ENCODE data around the gene SRGAP2B. TPM values are rescaled to one million over a fixed set of nuclear protein-coding genes. Genes with fewer than 3 reads are reported as not detected.
"Not testable (repeated sequence)": the region's sequence is repeated elsewhere in the genome, so short reads cannot be mapped to it uniquely, and the experiment has no call there.

The SRGAP2B gene
- total RNA-seq, 1 donor from 2014 or later, result 11.3 TPM

- ATAC-seq; intact Hi-C loops (cut with DNase I); DNase-seq (ENCODE audit: missing footprints): not testable (repeated sequence)
Measured at GRCh38 chr1:144981157-144981556, 114.0 kb downstream of the SRGAP2B start.

- DNase-seq (ENCODE audit: missing footprints); intact Hi-C loops (cut with DNase I); ATAC-seq: not testable (repeated sequence)
Measured at GRCh38 chr1:144979960-144980595, 115.0 kb downstream of the SRGAP2B start.

GRCh38 chr1:144977856-144978255, 117.3 kb downstream of the SRGAP2B start:
- DNase-seq (ENCODE audit: missing footprints); intact Hi-C loops (cut with DNase I); ATAC-seq: not testable (repeated sequence)

GRCh38 chr1:144971936-144972335, 123.2 kb downstream of the SRGAP2B start:
- ATAC-seq; DNase-seq (ENCODE audit: missing footprints); intact Hi-C loops (cut with DNase I): not testable (repeated sequence)

- ATAC-seq; DNase-seq (ENCODE audit: missing footprints); intact Hi-C loops (cut with DNase I): not testable (repeated sequence)
Measured at GRCh38 chr1:144966488-144966887, 128.6 kb downstream of the SRGAP2B start.

GRCh38 chr1:144964765-144965164, 130.4 kb downstream of the SRGAP2B start:
- DNase-seq (ENCODE audit: missing footprints); intact Hi-C loops (cut with DNase I); ATAC-seq: not testable (repeated sequence)

- DNase-seq (ENCODE audit: missing footprints); intact Hi-C loops (cut with DNase I); ATAC-seq: not testable (repeated sequence)
Measured at GRCh38 chr1:144964186-144964585, 130.9 kb downstream of the SRGAP2B start.

GRCh38 chr1:144963571-144963970, 131.6 kb downstream of the SRGAP2B start:
- ATAC-seq; intact Hi-C loops (cut with DNase I); DNase-seq (ENCODE audit: missing footprints): not testable (repeated sequence)

GRCh38 chr1:144961604-144962583, 133.2 kb downstream of the SRGAP2B start:
- intact Hi-C loops (cut with DNase I); DNase-seq (ENCODE audit: missing footprints): not testable (repeated sequence)
- ATAC-seq, result peak; percentile 75

- DNase-seq (ENCODE audit: missing footprints); ATAC-seq; intact Hi-C loops (cut with DNase I): not testable (repeated sequence)
Measured at GRCh38 chr1:144960929-144961488, 134.1 kb downstream of the SRGAP2B start.

- intact Hi-C loops (cut with DNase I); DNase-seq (ENCODE audit: missing footprints); ATAC-seq: not testable (repeated sequence)
Measured at GRCh38 chr1:144948390-144948789, 146.7 kb downstream of the SRGAP2B start.

GRCh38 chr1:144947495-144947894, 147.6 kb downstream of the SRGAP2B start:
- intact Hi-C loops (cut with DNase I); ATAC-seq; DNase-seq (ENCODE audit: missing footprints): not testable (repeated sequence)

GRCh38 chr1:144946525-144947480, 148.3 kb downstream of the SRGAP2B start:
- intact Hi-C loops (cut with DNase I); DNase-seq (ENCODE audit: missing footprints); ATAC-seq: not testable (repeated sequence)

- ATAC-seq; intact Hi-C loops (cut with DNase I); DNase-seq (ENCODE audit: missing footprints): not testable (repeated sequence)
Measured at GRCh38 chr1:144941710-144942109, 153.4 kb downstream of the SRGAP2B start.

GRCh38 chr1:144940054-144940453, 155.1 kb downstream of the SRGAP2B start:
- ATAC-seq; intact Hi-C loops (cut with DNase I): not testable (repeated sequence)

GRCh38 chr1:144938627-144939026, 156.5 kb downstream of the SRGAP2B start:
- DNase-seq (ENCODE audit: missing footprints); ATAC-seq; intact Hi-C loops (cut with DNase I): not testable (repeated sequence)

More at GRCh38 chr1:144940054-144940453, 155.1 kb downstream of the SRGAP2B start:
- DNase-seq (ENCODE audit: missing footprints), result not testable (repeated sequence)

- ATAC-seq; DNase-seq (ENCODE audit: missing footprints); intact Hi-C loops (cut with DNase I): not testable (repeated sequence)
Measured at GRCh38 chr1:144936186-144936732, 158.9 kb downstream of the SRGAP2B start.

Data from Right ventricle myocardium inferior (tissue), 1 donor.